DND-41 (cell line): ENCODE measurements around the gene ERC2.

ENCODE experiments used
- CTCF ChIP-seq: IDR thresholded peaks from 2 replicates; pipeline ENCODE4 v1.5.1; 2012; ENCODE audit warnings: borderline replicate concordance, low read length, moderate library complexity, mild to moderate bottlenecking; ENCODE audit not compliant: poor library complexity, severe bottlenecking; ENCODE audit errors: extremely low read depth
- EZH2 ChIP-seq: IDR thresholded peaks from 3 replicates; pipeline ENCODE4 v1.6.1; 2012; ENCODE audit warnings: borderline replicate concordance, low read depth, mild to moderate bottlenecking, moderate library complexity, low read length, inconsistent platforms; ENCODE audit not compliant: severe bottlenecking

- TF ChIP-seq CTCF (no peak), EZH2 (no peak)
Observed at GRCh38 chr3:56471771-56472170, 3.5 kb upstream of the ERC2 start.
